Erythroblast (primary cell): ENCODE results near the gene SLC16A1.

Experiments used
- GATA1 ChIP-seq: IDR thresholded peaks from 2 replicates; pipeline ENCODE4 v1.6.1; 2011; ENCODE audit warnings: low read depth, mild to moderate bottlenecking, control low read depth, low read length, moderate library complexity
- POLR2A ChIP-seq: IDR thresholded peaks from 2 replicates; pipeline ENCODE4 v1.6.1; 2011; ENCODE audit warnings: mild to moderate bottlenecking, low read length

GRCh38 chr1:112896783-112897182, 59.2 kb downstream of the SLC16A1 start:
- TF ChIP-seq POLR2A (no peak), GATA1 (no peak)
